GM12878 (cell line): Measurements from ENCODE around the gene NCAM1. TPM values are rescaled to one million over a fixed set of nuclear protein-coding genes. Genes with fewer than 3 reads are reported as not detected.

Experiments
- CBX5 ChIP-seq: sonication (generic); IDR thresholded peaks from 2 replicates; pipeline ENCODE4 v1.6.1; 2016; ENCODE audit warnings: low read depth, moderate library complexity, mild to moderate bottlenecking, inconsistent platforms
- CREB1 ChIP-seq: IDR thresholded peaks from 2 replicates; pipeline ENCODE4 v1.6.1; 2012; ENCODE audit warnings: low read depth, mild to moderate bottlenecking, inconsistent platforms
- E4F1 ChIP-seq: fragments of 450-650 bp; IDR thresholded peaks from 2 replicates; pipeline ENCODE4 v1.6.1; 2018; ENCODE audit warnings: borderline replicate concordance, mild to moderate bottlenecking; ENCODE audit not compliant: partially characterized antibody
- USF1 ChIP-seq: IDR thresholded peaks from 2 replicates; pipeline ENCODE4 v1.6.1; 2011; ENCODE audit warnings: borderline replicate concordance, low read depth, mild to moderate bottlenecking, moderate library complexity, mixed read lengths, low read length; ENCODE audit not compliant: insufficient read depth; ENCODE audit errors: extremely low read length
- ZBTB11 ChIP-seq: fragments of 450-650 bp; formaldehyde crosslinking; IDR thresholded peaks from 2 replicates; pipeline ENCODE4 v1.5.0; 2022; ENCODE audit warnings: mild to moderate bottlenecking, missing genetic modification characterization
- polyA plus RNA-seq, 11 experiments: library from polyadenylated mRNA; depleted of rRNA in 4 of 11; unstranded in 6 of 11; stranded (reverse) in 5 of 11; fragments of >200 nt; fragmentation: Nextera tagmentation in 4 of 11; fragmentation: Illumina TruSeq in 1 of 11; extraction: Ambion mirVana in 4 of 11; extraction: Trizol in 1 of 11; gene quantifications; 1 replicate in 1 of 11; 2 replicates in 10 of 11; pipeline versions ENCODE4 v1.2.1 to v1.2.3, GENCODE V29; 2011 to 2016; ENCODE audit warnings: inconsistent platforms in 2 of 11, missing spikeins in 2 of 11, low read depth in 1 of 11
- total RNA-seq, 4 experiments: library from RNA; depleted of rRNA in 3 of 4; stranded (reverse); fragments of >200 nt in 3 of 4; fragmentation: Illumina TruSeq in 1 of 4; extraction: Trizol in 1 of 4; gene quantifications; 2 replicates each; pipeline versions ENCODE4 v1.2.1 to v1.2.3, GENCODE V29; 2013 to 2021

NCAM1 gene
- total and polyA plus RNA-seq, 10 of the 15 experiments (the other 5 are each of a cell fraction or from before 2014, with no cell fraction given) = 0.10 to 0.23 (median 0.11) TPM; not detected in 7

- TF ChIP-seq CBX5 = no peak
- no peak for TF ChIP-seq E4F1
- no peak for TF ChIP-seq USF1
- TF ChIP-seq CREB1 = no peak
- TF ChIP-seq ZBTB11 (CRISPR knock-in tag) = no peak
These were observed 300.7 kb downstream of the NCAM1 start (continued) for GRCh38 chr11:113261709-113262475.
